Activated CD4-positive, alpha-beta T cell treated with anti-CD3 and anti-CD28 coated beads, Interleukin-2, amount 10 ng/mL, durations not matched to agents 24 days and 14 days (primary cell): ENCODE data around the gene TSHZ2. TPM values are rescaled to one million over a fixed set of nuclear protein-coding genes. Genes with fewer than 3 reads are reported as not detected.

Experiments used
- DNase-seq: peaks from one replicate; pipeline ENCODE4 v3.0.0; 2022
- H3K27ac Mint-ChIP-seq: one replicate; pipeline ENCODE4 v1.8.0; 2022; ENCODE audit warnings: mild to moderate bottlenecking, mixed read lengths
- H3K27me3 Mint-ChIP-seq: one replicate; pipeline ENCODE4 v1.8.0; 2022; ENCODE audit warnings: mixed read lengths
- H3K36me3 Mint-ChIP-seq: one replicate; pipeline ENCODE4 v1.8.0; 2022; ENCODE audit warnings: low read depth, mild to moderate bottlenecking, mixed read lengths
- H3K4me1 Mint-ChIP-seq: one replicate; pipeline ENCODE4 v1.8.0; 2021; ENCODE audit warnings: mixed read lengths
- H3K4me3 Mint-ChIP-seq: one replicate; pipeline ENCODE4 v1.8.0; 2022; ENCODE audit warnings: mild to moderate bottlenecking, moderate library complexity, mixed read lengths
- H3K9me3 Mint-ChIP-seq: one replicate; pipeline ENCODE4 v1.8.0; 2021; ENCODE audit warnings: mixed read lengths
- intact Hi-C: fragments of 100-400 bp; cut with micrococcal nuclease; formaldehyde crosslinking; loops from one replicate; pipeline ENCODE4 v1.15.1; 2023
- total RNA-seq: library from RNA; stranded (reverse); gene quantifications from 2 replicates; pipeline ENCODE4 v1.2.3, GENCODE V29; 2022

The TSHZ2 gene
- total RNA-seq, 1 donor from 2014 or later, result 29.5 TPM

DNA sequence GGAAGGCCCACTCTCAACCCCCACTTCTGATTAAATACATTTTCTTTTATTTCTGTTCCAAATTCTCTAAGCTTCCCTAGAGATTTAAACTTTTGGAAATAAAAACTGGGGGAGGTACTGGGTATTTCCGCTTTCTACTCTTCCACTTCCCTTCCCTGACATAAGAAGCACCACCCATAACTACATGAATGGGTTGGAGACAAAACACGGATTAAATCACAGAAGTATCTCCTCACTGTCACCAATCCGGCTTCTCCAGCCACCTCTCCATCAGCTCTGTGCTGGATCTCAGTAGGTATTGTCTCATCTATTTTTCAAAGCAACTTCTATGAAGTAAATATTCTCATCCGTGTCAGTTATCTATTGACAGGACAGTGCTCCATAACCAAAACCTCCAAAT lies 150.7 kb downstream of the TSHZ2 start:
- peaks cover 4% of the 10 kb centered on the region for H3K36me3 Mint-ChIP-seq
- peaks cover 11% of the 10 kb centered on the region for H3K9me3 Mint-ChIP-seq
- H3K27ac Mint-ChIP-seq, result no peak overlapping the region

GRCh38 chr20:53124075-53124551 lies 152.0 kb downstream of the TSHZ2 start:
- H3K27ac Mint-ChIP-seq, result no peak overlapping the region
- H3K27me3 Mint-ChIP-seq, result no peaks in the 10 kb centered on the region
- intact Hi-C loops, result no loop called here
- DNase-seq, result no peak
- peaks cover 17% of the 10 kb centered on the region for H3K4me1 Mint-ChIP-seq
- H3K36me3 Mint-ChIP-seq, result peaks cover 4% of the 10 kb centered on the region
- H3K9me3 Mint-ChIP-seq, result peaks cover 12% of the 10 kb centered on the region
- no peak overlapping the region for H3K4me3 Mint-ChIP-seq

More for the DNA sequence above, 150.7 kb downstream of the TSHZ2 start:
- no peak overlapping the region for H3K4me3 Mint-ChIP-seq
- DNase-seq, result no peak
- H3K4me1 Mint-ChIP-seq, result peaks cover 12% of the 10 kb centered on the region
- H3K27me3 Mint-ChIP-seq, result no peaks in the 10 kb centered on the region
- intact Hi-C loops, result no loop called here

DNA sequence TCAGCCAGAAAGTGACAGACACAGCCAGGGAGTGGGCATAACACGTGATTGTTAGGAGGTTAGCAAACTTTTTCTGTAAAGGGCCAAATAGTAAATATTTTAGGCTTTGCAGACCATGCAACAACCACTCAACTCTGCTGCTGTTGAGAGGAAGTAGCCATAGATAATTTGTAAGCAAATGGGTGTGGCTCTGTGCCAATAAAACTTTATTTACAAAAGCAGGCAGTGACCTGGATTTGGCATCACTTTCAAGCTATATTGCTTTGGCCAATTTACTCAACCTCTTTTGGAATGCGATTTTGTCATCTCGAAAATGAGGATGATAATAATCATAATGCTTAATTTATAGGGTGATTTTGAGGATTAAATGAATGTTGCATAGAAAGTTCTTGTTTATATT lies 152.6 kb downstream of the TSHZ2 start:
- Mint-ChIP-seq H3K4me3 (no peak overlapping the region), H3K27ac (no peak overlapping the region), H3K4me1 (peaks cover 17% of the 10 kb centered on the region), H3K36me3 (peaks cover 4% of the 10 kb centered on the region), H3K27me3 (no peaks in the 10 kb centered on the region), H3K9me3 (peaks cover 12% of the 10 kb centered on the region)
- DNase-seq, result no peak
- intact Hi-C loops, result no loop called here

DNA sequence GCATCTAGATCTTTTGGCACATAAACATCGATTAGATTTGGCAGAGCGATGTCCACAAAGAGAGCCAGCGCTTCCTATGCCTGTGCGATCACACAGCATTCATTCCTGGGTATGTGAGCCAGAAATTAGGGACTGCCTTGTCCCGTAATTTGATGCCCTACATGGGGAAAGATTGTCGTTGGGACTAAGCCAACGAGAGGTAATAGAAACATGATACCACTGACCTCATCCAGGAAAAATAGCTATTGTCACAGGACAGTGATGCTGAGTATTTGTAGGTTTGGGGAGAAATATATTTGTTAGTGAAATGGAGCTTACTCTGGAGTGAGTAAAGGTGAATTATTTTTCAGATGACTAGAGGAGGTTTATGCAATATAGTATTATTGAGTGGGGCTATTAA lies 154.0 kb downstream of the TSHZ2 start:
- peaks cover 19% of the 10 kb centered on the region for H3K4me1 Mint-ChIP-seq
- H3K27ac Mint-ChIP-seq, result no peak overlapping the region
- peaks cover 12% of the 10 kb centered on the region for H3K9me3 Mint-ChIP-seq
- no peaks in the 10 kb centered on the region for H3K27me3 Mint-ChIP-seq
- no peak overlapping the region for H3K4me3 Mint-ChIP-seq
- intact Hi-C loops, result no loop called here
- peaks cover 4% of the 10 kb centered on the region for H3K36me3 Mint-ChIP-seq
- no peak for DNase-seq

DNA sequence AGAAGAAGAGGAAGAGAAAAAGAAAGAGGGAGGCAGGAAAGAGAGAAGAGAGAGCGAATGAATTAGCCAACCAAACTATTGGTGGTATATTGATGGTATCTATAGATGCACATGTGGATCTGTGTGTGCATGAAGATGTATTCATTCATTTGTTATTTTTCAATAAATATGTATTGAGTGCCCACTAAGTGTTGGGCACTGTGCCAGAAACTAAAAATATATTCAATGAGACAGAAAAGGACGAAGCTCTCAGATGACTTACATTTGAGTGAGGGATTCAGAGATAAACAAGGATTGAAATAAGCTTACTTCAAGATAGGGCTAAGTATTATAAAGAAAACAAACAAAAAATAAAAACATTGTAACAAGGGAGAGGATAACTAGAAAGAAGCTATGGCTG lies 154.9 kb downstream of the TSHZ2 start:
- Mint-ChIP-seq H3K27me3 (no peaks in the 10 kb centered on the region), H3K27ac (no peak overlapping the region), H3K4me1 (peaks cover 21% of the 10 kb centered on the region), H3K9me3 (peaks cover 12% of the 10 kb centered on the region), H3K4me3 (no peak overlapping the region), H3K36me3 (peaks cover 4% of the 10 kb centered on the region)
- intact Hi-C loops, result no loop called here
- DNase-seq, result no peak

- Mint-ChIP-seq H3K36me3 (no peaks in the 10 kb centered on the region), H3K27ac (peak overlapping the region; percentile 75), H3K9me3 (peaks cover 12% of the 10 kb centered on the region), H3K4me1 (peaks cover 27% of the 10 kb centered on the region), H3K27me3 (no peaks in the 10 kb centered on the region), H3K4me3 (no peak overlapping the region)
- no peak for DNase-seq
- intact Hi-C loops, result no loop called here
Observed at GRCh38 chr20:53128004-53128403, 155.8 kb downstream of the TSHZ2 start.

GRCh38 chr20:53129563-53129962 lies 157.4 kb downstream of the TSHZ2 start:
- intact Hi-C loops, result no loop called here
- Mint-ChIP-seq H3K4me3 (no peak overlapping the region), H3K4me1 (peaks cover 30% of the 10 kb centered on the region), H3K36me3 (no peaks in the 10 kb centered on the region), H3K27ac (no peak overlapping the region), H3K27me3 (no peaks in the 10 kb centered on the region), H3K9me3 (peaks cover 7% of the 10 kb centered on the region)
- no peak for DNase-seq

GRCh38 chr20:53130795-53131194 lies 158.6 kb downstream of the TSHZ2 start:
- Mint-ChIP-seq H3K9me3 (peaks cover 7% of the 10 kb centered on the region), H3K4me1 (peaks cover 30% of the 10 kb centered on the region), H3K36me3 (no peaks in the 10 kb centered on the region), H3K27ac (no peak overlapping the region), H3K27me3 (no peaks in the 10 kb centered on the region), H3K4me3 (no peak overlapping the region)
- DNase-seq, result no peak
- intact Hi-C loops, result no loop called here

DNA sequence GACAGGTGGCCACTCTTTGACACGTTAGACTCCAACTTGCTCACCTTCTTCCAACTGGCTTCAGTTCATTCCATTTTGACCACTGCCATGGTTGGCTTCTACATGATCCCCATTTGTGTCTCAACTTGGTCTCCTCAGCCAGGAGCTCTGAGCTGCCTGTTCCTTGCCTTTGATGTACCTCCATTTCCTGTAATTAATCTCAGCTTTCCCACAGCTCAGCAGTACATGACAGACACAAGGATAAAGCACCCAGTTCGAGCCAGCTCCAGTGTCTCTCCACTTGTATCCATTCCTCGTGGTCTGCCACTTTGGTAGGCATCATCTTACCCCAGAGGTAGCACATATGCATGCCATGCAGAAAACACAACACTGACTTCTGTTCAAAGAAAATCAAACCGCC lies 161.0 kb downstream of the TSHZ2 start:
- DNase-seq, result no peak
- Mint-ChIP-seq H3K27ac (peak overlapping the region; percentile 32), H3K27me3 (no peaks in the 10 kb centered on the region), H3K4me1 (peaks cover 21% of the 10 kb centered on the region), H3K9me3 (no peaks in the 10 kb centered on the region), H3K4me3 (no peak overlapping the region), H3K36me3 (peaks cover 3% of the 10 kb centered on the region)
- intact Hi-C loops, result no loop called here

DNA sequence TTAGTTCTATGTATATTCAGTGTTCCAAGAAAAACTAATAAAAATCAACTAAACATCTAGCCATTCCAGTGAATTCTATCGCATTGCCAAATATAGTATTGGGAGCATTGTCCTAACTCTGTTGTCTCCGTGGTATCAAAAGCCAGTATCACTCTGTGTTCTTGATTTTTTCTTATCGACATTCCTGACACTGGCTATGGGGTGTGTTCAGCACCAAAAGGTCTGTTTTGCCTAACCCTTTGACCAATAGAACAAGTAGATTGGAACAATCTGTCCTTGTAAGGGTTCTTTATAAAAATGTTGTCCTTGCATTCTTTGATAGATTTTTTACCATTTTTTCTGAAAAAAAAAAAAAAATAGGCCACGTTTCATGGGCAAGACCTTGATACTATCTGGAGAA lies 161.5 kb downstream of the TSHZ2 start:
- Mint-ChIP-seq H3K27me3 (no peaks in the 10 kb centered on the region), H3K36me3 (peaks cover 5% of the 10 kb centered on the region), H3K4me1 (peaks cover 23% of the 10 kb centered on the region), H3K27ac (no peak overlapping the region), H3K9me3 (no peaks in the 10 kb centered on the region), H3K4me3 (no peak overlapping the region)
- no peak for DNase-seq
- intact Hi-C loops, result no loop called here

DNA sequence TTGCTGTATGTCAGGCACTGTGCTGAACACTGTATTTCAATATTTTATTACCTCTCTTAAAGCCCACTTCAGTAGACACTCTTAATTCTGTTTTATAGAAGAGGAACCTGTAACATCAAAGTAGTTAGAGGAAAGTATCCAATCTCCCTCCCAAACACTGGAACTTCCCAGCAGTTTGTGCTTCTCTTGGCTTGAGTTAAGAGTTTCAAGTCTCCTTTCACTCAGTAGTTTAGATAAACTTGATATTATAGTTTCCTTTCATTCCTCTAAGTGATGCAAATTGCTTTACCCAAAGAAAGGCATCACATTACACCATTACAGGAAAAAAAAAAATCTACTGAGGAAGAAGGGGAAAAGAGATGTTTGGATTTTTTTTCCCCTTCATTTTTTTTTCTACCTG lies 164.3 kb downstream of the TSHZ2 start:
- Mint-ChIP-seq H3K4me1 (peaks cover 34% of the 10 kb centered on the region), H3K9me3 (no peaks in the 10 kb centered on the region), H3K4me3 (no peak overlapping the region), H3K27ac (no peak overlapping the region), H3K36me3 (peaks cover 10% of the 10 kb centered on the region), H3K27me3 (no peaks in the 10 kb centered on the region)
- intact Hi-C loops, result no loop called here
- no peak for DNase-seq

DNA sequence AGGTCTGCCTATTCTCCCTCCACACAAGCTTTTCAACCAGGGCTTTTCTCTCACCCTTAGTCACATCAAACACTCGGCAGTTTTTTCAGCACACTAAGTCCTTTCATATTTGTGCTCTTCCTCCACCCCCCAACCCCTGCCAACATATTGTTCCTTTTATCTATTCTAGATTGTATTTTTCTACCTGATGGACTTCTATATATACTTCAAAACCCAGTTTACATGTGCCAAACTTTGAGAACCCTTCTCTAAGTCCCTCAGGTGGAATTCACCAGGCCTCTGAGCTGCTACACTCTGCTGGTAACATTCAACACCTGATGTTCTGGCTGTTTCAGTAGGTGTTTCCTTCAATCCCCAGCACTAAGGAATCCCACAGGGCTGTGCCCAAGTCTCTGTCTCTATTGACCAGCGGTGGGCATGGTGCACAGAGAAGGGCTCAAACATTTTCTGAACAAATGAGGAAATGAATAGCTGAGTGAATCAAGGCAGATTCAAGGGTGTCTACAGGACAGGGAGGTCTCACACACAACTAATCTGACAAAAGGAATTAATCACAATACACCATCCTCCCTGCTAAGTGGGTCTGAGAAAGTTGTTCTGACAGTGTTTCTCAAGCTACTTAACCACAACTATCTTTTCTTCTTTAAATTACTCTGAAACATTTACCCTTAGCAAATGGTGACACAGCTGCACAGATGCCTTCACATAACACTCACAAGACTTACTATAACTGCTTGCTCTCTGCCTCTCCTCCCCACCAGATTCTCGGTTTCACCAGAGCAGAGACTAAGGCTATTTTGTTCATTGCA lies 166.5 kb downstream of the TSHZ2 start:
- H3K4me3 Mint-ChIP-seq, result peak overlapping the region; percentile 25
- no peak for DNase-seq
- H3K9me3 Mint-ChIP-seq, result peaks cover 4% of the 10 kb centered on the region
- peaks cover 19% of the 10 kb centered on the region for H3K36me3 Mint-ChIP-seq
- no peaks in the 10 kb centered on the region for H3K27me3 Mint-ChIP-seq
- intact Hi-C loops, result no loop called here
- peaks cover 30% of the 10 kb centered on the region for H3K4me1 Mint-ChIP-seq
- peak overlapping the region; percentile 71 for H3K27ac Mint-ChIP-seq

GRCh38 chr20:53141201-53142050 lies 169.3 kb downstream of the TSHZ2 start:
- Mint-ChIP-seq H3K27me3 (no peaks in the 10 kb centered on the region), H3K9me3 (peaks cover 5% of the 10 kb centered on the region), H3K4me1 (peaks cover 39% of the 10 kb centered on the region), H3K36me3 (peaks cover 25% of the 10 kb centered on the region), H3K4me3 (no peak overlapping the region), H3K27ac (peak overlapping the region; percentile 69)
- intact Hi-C loops, result loop anchor here (10.0 kb wide), 2 partner anchors 737 to 803 kb away; no protein-coding TSS in a partner anchor
- DNase-seq, result no peak
